GM12878 (cell line): ENCODE data around the gene FBXW7. TPM values are rescaled to one million over a fixed set of nuclear protein-coding genes. Genes with fewer than 3 reads are reported as not detected.

Experiments used
- ATAC-seq: fragments of 200-7000 bp; cut with Tn5 transposase; 3 replicates; pipeline ENCODE4 v1.9.1; 2020; ENCODE audit warnings: mild to moderate bottlenecking, moderate library complexity
- BruUV-seq: library from RNA; stranded (reverse); fragments of 400-500 nt; replicated peaks from 2 replicates; lab custom pipeline; 2021; lab: Mats Ljungman, UMichigan
- CTCF ChIA-PET: fragments of 300-600 bp; sonication (Branson Sonifier 250); formaldehyde crosslinking; extraction: SDS; loops from one replicate; lab custom pipeline; 2021; ENCODE audit warnings: inconsistent platforms; lab: Yijun Ruan, JAX
- POLR2A ChIA-PET: fragments of 350-600 bp; formaldehyde crosslinking; extraction: SDS; loops from one replicate; lab custom pipeline; 2021; ENCODE audit warnings: inconsistent platforms; lab: Charles Lee
- RAD21 ChIA-PET: fragments of 300-600 bp; sonication (Branson Sonifier 250); formaldehyde crosslinking; loops from one replicate; lab custom pipeline; 2023; ENCODE audit warnings: antibody characterized with exemption; ENCODE audit not compliant: unreplicated experiment; lab: Charles Lee
- SMC1A ChIA-PET: fragments of 300-600 bp; sonication (Branson Sonifier 250); formaldehyde crosslinking; loops from one replicate; lab custom pipeline; 2023; ENCODE audit not compliant: unreplicated experiment, uncharacterized antibody; lab: Charles Lee
- DNase-seq: peaks from one replicate; pipeline ENCODE4 v3.0.0-alpha.2; 2011; ENCODE audit warnings: low read depth, low spot score
- FAIRE-seq: peaks from 3 replicates; lab custom pipeline; 2011; peaks lifted over from hg19 to GRCh38; lab: Jason Lieb, UNC
- H2AFZ ChIP-seq: 2 replicates; pipeline ENCODE4 v1.6.0; 2011; ENCODE audit warnings: low read depth, low read length, control low read depth; ENCODE audit not compliant: control insufficient read depth
- H3K27ac ChIP-seq: 2 replicates; pipeline ENCODE4 v1.5.1; 2011; ENCODE audit warnings: control low read depth; ENCODE audit not compliant: control insufficient read depth, insufficient read depth
- H3K27me3 ChIP-seq, 2 experiments: replicated peaks in 1 of 2; 2 replicates each; pipeline versions ENCODE4 v1.6.0 to v1.6.1; 2011; ENCODE audit warnings: low read length in 1 of 2; ENCODE audit not compliant: control insufficient read depth in 2 of 2, insufficient read depth in 2 of 2
- H3K36me3 ChIP-seq, 2 experiments: 2 replicates each; pipeline ENCODE4 v1.5.1; 2011; ENCODE audit warnings: low read length in 1 of 2; ENCODE audit not compliant: control insufficient read depth in 2 of 2, insufficient read depth in 2 of 2
- H3K4me1 ChIP-seq: 2 replicates; pipeline ENCODE4 v1.6.1; 2011; ENCODE audit warnings: mild to moderate bottlenecking, low read length, moderate library complexity, mixed read lengths; ENCODE audit not compliant: control insufficient read depth, insufficient read depth
- H3K4me2 ChIP-seq: 2 replicates; pipeline ENCODE4 v1.6.0; 2011; ENCODE audit warnings: control low read depth; ENCODE audit not compliant: control insufficient read depth, insufficient read depth
- H3K4me3 ChIP-seq: fragments of 200-600 bp; sonication (generic); 2 replicates; pipeline ENCODE4 v1.5.1; 2016
- H3K79me2 ChIP-seq: 2 replicates; pipeline ENCODE4 v1.6.0; 2011; ENCODE audit warnings: low read length; ENCODE audit not compliant: control insufficient read depth, insufficient read depth
- H3K9ac ChIP-seq: 2 replicates; pipeline ENCODE4 v1.8.0; 2011; ENCODE audit warnings: low read length, control low read depth, mixed read lengths; ENCODE audit not compliant: control insufficient read depth, insufficient read depth
- H3K9me3 ChIP-seq: replicated peaks from 3 replicates; pipeline ENCODE4 v1.5.1; 2011; ENCODE audit warnings: mild to moderate bottlenecking, low read length; ENCODE audit not compliant: control insufficient read depth, insufficient read depth
- H4K20me1 ChIP-seq: 2 replicates; pipeline ENCODE4 v1.6.0; 2011; ENCODE audit not compliant: control insufficient read depth, insufficient read depth
- ASH2L ChIP-seq: fragments of 300-600, 200-600 bp; sonication (generic); IDR thresholded peaks from 2 replicates; pipeline ENCODE4 v1.6.1; 2017; ENCODE audit warnings: low read depth, mild to moderate bottlenecking, borderline replicate concordance
- BMI1 ChIP-seq: fragments of 450-650 bp; IDR thresholded peaks from 2 replicates; pipeline ENCODE4 v1.6.1; 2016; ENCODE audit warnings: mild to moderate bottlenecking, moderate library complexity, borderline replicate concordance
- CEBPB ChIP-seq, 2 experiments: fragments of 150-350 bp in 1 of 2; IDR thresholded peaks; 2 replicates each; pipeline ENCODE4 v1.6.1; 2012 to 2014; ENCODE audit warnings: low read depth in 2 of 2, low read length in 2 of 2, borderline replicate concordance in 1 of 2, inconsistent platforms in 1 of 2
- CHD1 ChIP-seq: IDR thresholded peaks from 2 replicates; pipeline ENCODE4 v1.6.1; 2012; ENCODE audit warnings: low read depth, low read length, improper control_type of control experiment
- DPF2 ChIP-seq: fragments of 450-650 bp; IDR thresholded peaks from 2 replicates; pipeline ENCODE4 v1.6.1; 2017; ENCODE audit warnings: mild to moderate bottlenecking
- EED ChIP-seq: sonication (generic); IDR thresholded peaks from 2 replicates; pipeline ENCODE4 v1.6.1; 2016; ENCODE audit warnings: antibody characterized with exemption, low read depth
- HDAC6 ChIP-seq: fragments of 200-600 bp; sonication (generic); IDR thresholded peaks from one replicate; pipeline ENCODE4 v1.8.0; 2017; ENCODE audit warnings: antibody characterized with exemption; ENCODE audit not compliant: unreplicated experiment
- KAT2A ChIP-seq: conservative IDR thresholded peaks from 2 replicates; pipeline ENCODE4 v1.6.1; 2011; ENCODE audit warnings: low read depth, low read length; ENCODE audit not compliant: control insufficient read depth
- NFIC ChIP-seq: IDR thresholded peaks from 2 replicates; pipeline ENCODE4 v1.6.1; 2012; ENCODE audit warnings: low read depth, mild to moderate bottlenecking, inconsistent platforms, low read length, moderate library complexity
- NKRF ChIP-seq: fragments of 450-650 bp; conservative IDR thresholded peaks from 2 replicates; pipeline ENCODE4 v1.6.1; 2017; ENCODE audit warnings: mild to moderate bottlenecking, moderate library complexity
- PBX3 ChIP-seq: IDR thresholded peaks from 2 replicates; pipeline ENCODE4 v1.6.1; 2011; ENCODE audit warnings: mild to moderate bottlenecking, low read depth, low read length, moderate library complexity; ENCODE audit not compliant: insufficient replicate concordance
- PKNOX1 ChIP-seq: fragments of 450-650 bp; IDR thresholded peaks from 2 replicates; pipeline ENCODE4 v1.6.1; 2016; ENCODE audit warnings: mild to moderate bottlenecking
- POLR2AphosphoS2 ChIP-seq: IDR thresholded peaks from 2 replicates; pipeline ENCODE4 v1.6.1; 2011; ENCODE audit warnings: low read depth, mild to moderate bottlenecking, low read length, improper control_type of control experiment, moderate library complexity
- RB1 ChIP-seq: fragments of 450-650 bp; formaldehyde crosslinking; IDR thresholded peaks from 2 replicates; pipeline ENCODE4 v1.6.1; 2017; ENCODE audit warnings: mild to moderate bottlenecking, borderline replicate concordance
- RBBP5 ChIP-seq: fragments of 200-600 bp; sonication (generic); conservative IDR thresholded peaks from 2 replicates; pipeline ENCODE4 v1.6.1; 2016
- TAF1 ChIP-seq: IDR thresholded peaks from 2 replicates; pipeline ENCODE4 v1.6.1; 2011; ENCODE audit warnings: mild to moderate bottlenecking, low read depth, low read length, borderline replicate concordance
- TCF3 ChIP-seq: IDR thresholded peaks from 2 replicates; pipeline ENCODE4 v1.6.1; 2012; ENCODE audit warnings: low read depth, mild to moderate bottlenecking, low read length, borderline replicate concordance; ENCODE audit not compliant: insufficient read depth
- ZBED1 ChIP-seq: IDR thresholded peaks from 2 replicates; pipeline ENCODE4 v1.6.1; 2016; ENCODE audit warnings: borderline replicate concordance
- ZNF217 ChIP-seq: fragments of 450-650 bp; IDR thresholded peaks from 2 replicates; pipeline ENCODE4 v1.6.1; 2017; ENCODE audit warnings: antibody characterized with exemption, mild to moderate bottlenecking
- ZNF24 ChIP-seq: fragments of 450-650 bp; IDR thresholded peaks from 2 replicates; pipeline ENCODE4 v1.6.1; 2017; ENCODE audit warnings: antibody characterized with exemption, mild to moderate bottlenecking
- WGBS: methylation state at CpG from one replicate; pipeline ENCODE4 v1.1.6; 2016; ENCODE audit warnings: low lambda C conversion rate; ENCODE audit not compliant: insufficient replicate concordance, insufficient coverage; ENCODE audit errors: missing lambda C conversion rate; 5-methylcytosine and 5-hydroxymethylcytosine counted together
- in situ Hi-C: fragments of 300-500 bp; cut with MboI; formaldehyde crosslinking; loops from 9 replicates; pipeline ENCODE4 v1.14.3; 2018; ENCODE audit warnings: mixed read lengths
- intact Hi-C: fragments of 100-400 bp; cut with micrococcal nuclease; formaldehyde crosslinking; loops from one replicate; pipeline ENCODE4 v1.14.2; 2022; ENCODE audit not compliant: unreplicated experiment
- polyA plus RNA-seq, 11 experiments: library from polyadenylated mRNA; depleted of rRNA in 4 of 11; unstranded in 6 of 11; stranded (reverse) in 5 of 11; fragments of >200 nt; fragmentation: Nextera tagmentation in 4 of 11; fragmentation: Illumina TruSeq in 1 of 11; extraction: Ambion mirVana in 4 of 11; extraction: Trizol in 1 of 11; gene quantifications; 1 replicate in 1 of 11; 2 replicates in 10 of 11; pipeline versions ENCODE4 v1.2.1 to v1.2.3, GENCODE V29; 2011 to 2016; ENCODE audit warnings: inconsistent platforms in 2 of 11, missing spikeins in 2 of 11, low read depth in 1 of 11
- total RNA-seq, 4 experiments: library from RNA; depleted of rRNA in 3 of 4; stranded (reverse); fragments of >200 nt in 3 of 4; fragmentation: Illumina TruSeq in 1 of 4; extraction: Trizol in 1 of 4; gene quantifications; 2 replicates each; pipeline versions ENCODE4 v1.2.1 to v1.2.3, GENCODE V29; 2013 to 2021

Gene FBXW7
- total and polyA plus RNA-seq, 10 of the 15 experiments (the other 5 are each of a cell fraction or from before 2014, with no cell fraction given) = 35.8 to 118 (median 47.2) TPM

- in situ Hi-C loops (no loop called here), intact Hi-C loops (no loop called here)
- FAIRE-seq = no peak
- RAD21 ChIA-PET = interaction anchor here (2.0 kb wide), 1 partner anchor 12 kb away, joined by 8 read pairs; no protein-coding TSS in a partner anchor
- TF ChIP-seq ASH2L = no peak
- no peak for TF ChIP-seq TAF1
- no peak for TF ChIP-seq KAT2A
- TF ChIP-seq TCF3 = no peak
- no peak for TF ChIP-seq BMI1
- TF ChIP-seq ZNF217 = no peak
- no peak for TF ChIP-seq CHD1
- TF ChIP-seq PBX3 = no peak
- TF ChIP-seq NKRF = no peak
- TF ChIP-seq EED = no peak
- TF ChIP-seq CEBPB (IDR thresholded peaks at IDR 0.05; ENCODE audit: borderline replicate concordance in 1 of 2, low read depth in 2 of 2, low read length in 2 of 2) = no peak
- no peak for TF ChIP-seq POLR2AphosphoS2
- no peak for TF ChIP-seq DPF2
- no peak for TF ChIP-seq PKNOX1
- TF ChIP-seq ZNF24 = no peak
- no peak for TF ChIP-seq ZBED1
- no peak for TF ChIP-seq NFIC
- TF ChIP-seq RB1 = no peak
- TF ChIP-seq HDAC6 = no peak
- TF ChIP-seq RBBP5 = no peak
- TF ChIP-seq, all 136 proteins: peak for 0
- Histone ChIP-seq H3K36me3 (no peaks in the 10 kb centered on the region), H3K9me3 (no peaks in the 10 kb centered on the region), H3K79me2 (no peaks in the 10 kb centered on the region), H3K9ac (no peak overlapping the region), H2AFZ (no peak overlapping the region), H4K20me1 (no peaks in the 10 kb centered on the region), H3K27me3 (no peaks in the 10 kb centered on the region), H3K4me2 (no peak overlapping the region), H3K4me3 (no peak overlapping the region), H3K4me1 (no peaks in the 10 kb centered on the region), H3K27ac (no peak overlapping the region)
- no TSS peak for BruUV-seq
- ATAC-seq (no peak), DNase-seq (no peak)
- ChIA-PET SMC1A (interaction anchor here (1.0 to 2.2 kb wide), 2 partner anchors 9 to 10 kb away, joined by 3 to 9 read pairs; no protein-coding TSS in a partner anchor), CTCF (interaction anchor here (1.0 to 1.4 kb wide), 2 partner anchors 11 to 108 kb away, joined by 3 to 7 read pairs; no protein-coding TSS in a partner anchor), POLR2A (interaction anchor here (1.0 kb wide), 1 partner anchor 10 kb away, joined by 3 read pairs; no protein-coding TSS in a partner anchor)
- WGBS = 68% methylated on average over 4 of the region's 4 CpGs
These were observed 246.0 kb downstream of the FBXW7 start for GRCh38 chr4:152289941-152290340.
